Neural crest cell (in vitro differentiated cells): Measurements from ENCODE around the gene CLEC3A. TPM values are rescaled to one million over a fixed set of nuclear protein-coding genes. Genes with fewer than 3 reads are reported as not detected.

Experiments used
- DNase-seq: peaks from one replicate; pipeline ENCODE4 v3.0.0; 2021; ENCODE audit warnings: low read depth, mixed read lengths, low spot score
- H3K27ac Mint-ChIP-seq: one replicate; pipeline ENCODE4 v1.8.0; 2021; ENCODE audit warnings: mild to moderate bottlenecking, mixed read lengths; ENCODE audit not compliant: unreplicated experiment
- H3K27me3 Mint-ChIP-seq: 2 replicates; pipeline ENCODE4 v1.8.0; 2021; ENCODE audit warnings: low read depth, mild to moderate bottlenecking, mixed read lengths
- H3K36me3 Mint-ChIP-seq: 2 replicates; pipeline ENCODE4 v1.8.0; 2021; ENCODE audit warnings: low read depth, mild to moderate bottlenecking, mixed read lengths
- H3K4me1 Mint-ChIP-seq: 2 replicates; pipeline ENCODE4 v1.8.0; 2021; ENCODE audit warnings: mixed read lengths
- H3K4me3 Mint-ChIP-seq: one replicate; pipeline ENCODE4 v1.8.0; 2021; ENCODE audit warnings: mild to moderate bottlenecking, mixed read lengths
- H3K9me3 Mint-ChIP-seq: 2 replicates; pipeline ENCODE4 v1.8.0; 2021; ENCODE audit warnings: mixed read lengths
- long read RNA-seq: library from polyadenylated mRNA; unstranded; transcript quantifications from one replicate; pipeline ENCODE4 v2.0.0, GENCODE V29; 2020
- total RNA-seq: library from RNA; stranded (reverse); gene quantifications from 2 replicates; pipeline ENCODE4 v1.2.1, GENCODE V29; 2021
- TF ChIP-seq, protein P1 (sequence below): fragments of 200-600 bp; sonication (generic); conservative IDR thresholded peaks from 2 replicates; pipeline ENCODE4 v1.5.0; 2021; ENCODE audit warnings: antibody characterized with exemption, mild to moderate bottlenecking

CLEC3A gene, protein sequence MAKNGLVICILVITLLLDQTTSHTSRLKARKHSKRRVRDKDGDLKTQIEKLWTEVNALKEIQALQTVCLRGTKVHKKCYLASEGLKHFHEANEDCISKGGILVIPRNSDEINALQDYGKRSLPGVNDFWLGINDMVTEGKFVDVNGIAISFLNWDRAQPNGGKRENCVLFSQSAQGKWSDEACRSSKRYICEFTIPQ
- not detected in 2 replicates for total RNA-seq
- long read RNA-seq = 0 reads

DNA sequence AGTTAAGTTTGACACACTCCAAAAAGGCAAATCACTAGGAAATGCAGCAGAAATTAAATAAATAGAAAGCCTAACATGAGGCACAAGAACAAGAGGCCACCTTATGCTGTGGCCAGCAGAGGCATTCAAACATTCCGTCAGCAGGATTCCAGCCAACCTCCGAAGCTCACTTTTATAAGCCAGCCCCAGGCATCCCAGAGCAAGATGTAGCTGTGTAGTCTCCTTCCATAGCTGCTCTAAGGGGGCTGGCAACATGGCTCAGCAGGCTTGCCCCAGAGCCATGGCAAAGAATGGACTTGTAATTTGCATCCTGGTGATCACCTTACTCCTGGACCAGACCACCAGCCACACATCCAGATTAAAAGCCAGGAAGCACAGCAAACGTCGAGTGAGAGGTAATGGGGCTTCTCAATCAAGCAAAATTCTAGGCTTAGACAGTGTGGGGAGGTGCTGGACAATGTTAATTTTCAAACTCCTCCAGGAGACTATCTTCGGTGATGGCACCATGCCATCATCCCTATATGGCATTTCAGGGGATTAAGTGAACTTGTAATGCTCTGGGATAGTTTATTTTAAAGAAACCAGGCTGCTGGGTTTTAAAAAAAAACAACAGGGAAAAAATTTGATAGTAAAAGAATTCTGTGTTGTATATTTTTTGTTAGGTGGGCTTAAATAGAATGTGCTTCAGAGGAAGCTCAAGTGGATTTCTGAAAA, at the start of gene CLEC3A:
Gene CLEC3A (plus strand): TSS at position 202 of the 714 bp plus-strand sequence. CDS start 79 bp downstream, at position 281.
- H3K4me3 Mint-ChIP-seq = no peak within 1 kb of the TSS

DNA sequence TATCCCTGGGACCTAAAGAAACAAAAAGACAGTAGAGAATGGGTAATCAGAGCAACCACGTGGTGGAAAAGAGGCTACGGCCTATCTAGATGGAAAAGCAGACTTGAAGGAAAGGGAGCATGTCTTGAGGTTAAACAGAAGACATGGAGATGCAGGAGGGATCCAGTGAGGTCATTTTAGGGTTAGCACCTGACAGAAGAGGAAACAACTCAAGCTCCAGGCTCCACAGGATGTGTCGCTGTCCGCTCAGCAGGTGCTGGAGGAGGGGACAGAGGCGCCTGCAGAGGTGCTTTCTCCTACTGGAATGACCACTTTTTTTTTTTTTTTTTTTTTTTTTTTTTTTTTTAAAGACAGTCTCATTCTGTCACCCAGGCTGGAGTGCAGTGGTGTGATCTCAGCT, 47.5 kb upstream of the CLEC3A start:
- TF ChIP-seq, protein P1, sequence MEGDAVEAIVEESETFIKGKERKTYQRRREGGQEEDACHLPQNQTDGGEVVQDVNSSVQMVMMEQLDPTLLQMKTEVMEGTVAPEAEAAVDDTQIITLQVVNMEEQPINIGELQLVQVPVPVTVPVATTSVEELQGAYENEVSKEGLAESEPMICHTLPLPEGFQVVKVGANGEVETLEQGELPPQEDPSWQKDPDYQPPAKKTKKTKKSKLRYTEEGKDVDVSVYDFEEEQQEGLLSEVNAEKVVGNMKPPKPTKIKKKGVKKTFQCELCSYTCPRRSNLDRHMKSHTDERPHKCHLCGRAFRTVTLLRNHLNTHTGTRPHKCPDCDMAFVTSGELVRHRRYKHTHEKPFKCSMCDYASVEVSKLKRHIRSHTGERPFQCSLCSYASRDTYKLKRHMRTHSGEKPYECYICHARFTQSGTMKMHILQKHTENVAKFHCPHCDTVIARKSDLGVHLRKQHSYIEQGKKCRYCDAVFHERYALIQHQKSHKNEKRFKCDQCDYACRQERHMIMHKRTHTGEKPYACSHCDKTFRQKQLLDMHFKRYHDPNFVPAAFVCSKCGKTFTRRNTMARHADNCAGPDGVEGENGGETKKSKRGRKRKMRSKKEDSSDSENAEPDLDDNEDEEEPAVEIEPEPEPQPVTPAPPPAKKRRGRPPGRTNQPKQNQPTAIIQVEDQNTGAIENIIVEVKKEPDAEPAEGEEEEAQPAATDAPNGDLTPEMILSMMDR = no peak
- H3K27me3 Mint-ChIP-seq = peaks cover 6% of the 10 kb centered on the region
- no peak overlapping the region for H3K27ac Mint-ChIP-seq
- H3K4me1 Mint-ChIP-seq = no peaks in the 10 kb centered on the region
- no peak for DNase-seq
- no peaks in the 10 kb centered on the region for H3K36me3 Mint-ChIP-seq
- H3K9me3 Mint-ChIP-seq = peaks cover 2% of the 10 kb centered on the region
- no peak overlapping the region for H3K4me3 Mint-ChIP-seq

More for the DNA sequence above, at the start of gene CLEC3A:
- H3K27ac Mint-ChIP-seq = no peak within 1 kb of the TSS
- no peaks in the 10 kb centered on the region for H3K4me1 Mint-ChIP-seq
- H3K9me3 Mint-ChIP-seq = peaks cover 2% of the 10 kb centered on the region
- H3K36me3 Mint-ChIP-seq = no peaks in the 10 kb centered on the region
- peaks cover 40% of the 10 kb centered on the region for H3K27me3 Mint-ChIP-seq
- DNase-seq = no peak
- TF ChIP-seq, protein P1 = no peak

DNA sequence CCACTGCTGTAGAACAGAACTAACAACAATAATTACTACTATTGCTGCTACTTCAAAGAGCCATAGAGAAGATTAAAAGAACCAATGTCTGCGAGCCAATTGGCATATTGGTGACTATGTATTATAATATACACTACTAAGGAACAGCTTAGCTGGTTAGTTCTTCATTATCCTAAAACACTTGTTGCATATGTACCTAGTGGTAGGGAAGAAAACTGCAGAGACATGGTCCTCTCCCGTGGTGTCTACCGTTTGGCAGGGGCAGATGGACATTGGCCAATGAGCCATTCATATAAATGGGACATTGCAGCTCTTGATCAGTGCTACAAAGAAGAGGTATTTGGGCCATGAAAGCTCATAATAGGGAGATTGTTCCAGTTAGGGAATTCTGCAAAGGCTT, 46.4 kb upstream of the CLEC3A start:
- no peak overlapping the region for H3K4me3 Mint-ChIP-seq
- H3K9me3 Mint-ChIP-seq = peaks cover 2% of the 10 kb centered on the region
- no peak for DNase-seq
- no peak overlapping the region for H3K27ac Mint-ChIP-seq
- no peaks in the 10 kb centered on the region for H3K4me1 Mint-ChIP-seq
- TF ChIP-seq, protein P1 = peak; percentile 17
- H3K36me3 Mint-ChIP-seq = no peaks in the 10 kb centered on the region
- H3K27me3 Mint-ChIP-seq = peaks cover 6% of the 10 kb centered on the region

DNA sequence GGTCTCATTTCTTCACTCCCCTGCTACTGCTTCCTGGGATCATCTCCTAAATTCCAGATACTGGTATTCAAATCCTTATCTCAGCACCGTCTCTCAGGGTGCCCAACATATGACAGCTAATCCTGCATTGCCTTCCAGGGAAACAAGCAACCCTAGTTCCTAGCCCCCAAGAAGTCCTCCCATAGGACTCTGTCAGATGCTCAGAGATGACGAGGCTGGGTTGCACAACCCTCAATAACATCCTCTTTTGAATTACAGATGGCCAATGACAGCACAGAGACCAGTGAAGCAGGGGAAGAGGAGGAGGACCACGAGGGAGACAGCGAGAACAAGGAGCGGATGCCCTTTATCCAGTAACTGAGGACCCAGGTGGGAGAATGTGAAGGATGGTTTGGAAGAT, 45.0 kb upstream of the CLEC3A start:
- Mint-ChIP-seq H3K27ac (no peak overlapping the region), H3K27me3 (peaks cover 6% of the 10 kb centered on the region), H3K9me3 (peaks cover 2% of the 10 kb centered on the region), H3K4me1 (no peaks in the 10 kb centered on the region), H3K36me3 (no peaks in the 10 kb centered on the region), H3K4me3 (no peak overlapping the region)
- TF ChIP-seq, protein P1 = no peak
- DNase-seq = no peak

DNA sequence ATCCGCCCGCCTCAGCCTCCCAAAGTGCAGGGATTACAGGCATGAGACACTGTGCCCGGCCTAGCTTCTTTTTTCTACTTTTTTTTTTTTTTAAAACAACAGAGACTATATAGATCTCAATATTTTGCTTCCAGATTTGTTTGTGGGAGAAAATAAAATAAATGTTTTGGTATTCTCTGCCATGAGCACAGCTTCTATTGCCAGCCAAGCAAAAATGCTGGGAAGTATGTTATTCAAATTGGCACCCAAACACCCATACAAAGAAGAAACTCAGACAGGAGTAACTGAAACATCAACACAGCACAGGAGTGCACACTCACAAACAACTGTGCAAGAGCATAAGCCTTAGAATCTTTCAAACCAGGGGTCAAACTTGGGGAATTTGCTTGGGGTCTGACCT, 37.2 kb upstream of the CLEC3A start:
- no peaks in the 10 kb centered on the region for H3K4me1 Mint-ChIP-seq
- no peaks in the 10 kb centered on the region for H3K27me3 Mint-ChIP-seq
- DNase-seq = no peak
- no peak overlapping the region for H3K27ac Mint-ChIP-seq
- H3K36me3 Mint-ChIP-seq = no peaks in the 10 kb centered on the region
- peaks cover 3% of the 10 kb centered on the region for H3K9me3 Mint-ChIP-seq
- TF ChIP-seq, protein P1 = no peak
- H3K4me3 Mint-ChIP-seq = no peak overlapping the region
